ENCODE measurements around the gene TFF3.
A peak's percentile ranks its signal among the peaks of the same experiment; 100 is the strongest.

Gene TFF3

GRCh38 chr21:42309753-42310213, 5.4 kb downstream of the TFF3 start:
- no peak overlapping the region for H2AFZ ChIP-seq (ENCODE audit: low read depth, low read length, severe bottlenecking)
- H3F3A ChIP-seq (ENCODE audit: insufficient read depth): no peaks in the 10 kb centered on the region
- no peaks in the 10 kb centered on the region for H3K27me3 ChIP-seq (ENCODE audit: low read length)
- no peak overlapping the region for H3K9ac ChIP-seq (ENCODE audit: low read length)
- H3K9me2 ChIP-seq (replicated peaks; ENCODE audit: insufficient read depth, low read length): no peaks in the 10 kb centered on the region
- no peak overlapping the region for H3K4me2 ChIP-seq (ENCODE audit: low read depth, low read length, poor library complexity, severe bottlenecking)
- peak; percentile 84 for TF ChIP-seq CTCF (IDR thresholded peaks at IDR 0.05; ENCODE audit: insufficient read depth, low read length, poor library complexity, severe bottlenecking)
- TF ChIP-seq EZH2phosphoT487 (conservative IDR thresholded peaks at IDR 0.05; ENCODE audit: low read length): no peak
- no peaks in the 10 kb centered on the region for H3K36me3 ChIP-seq (ENCODE audit: low read length)
- H3K4me3 ChIP-seq (ENCODE audit: insufficient read depth, low read length, poor library complexity, severe bottlenecking): no peak overlapping the region
- H3K27ac ChIP-seq (ENCODE audit: low read depth, low read length): no peak overlapping the region
- no peaks in the 10 kb centered on the region for H3K9me3 ChIP-seq (ENCODE audit: insufficient read depth, low read length)
- no peaks in the 10 kb centered on the region for H4K20me1 ChIP-seq (ENCODE audit: low read depth, low read length)
- H3K79me2 ChIP-seq (ENCODE audit: insufficient read depth, low read length): no peaks in the 10 kb centered on the region

GRCh38 chr21:42308914-42309752, 6.1 kb downstream of the TFF3 start:
- no peaks in the 10 kb centered on the region for H3K27me3 ChIP-seq (ENCODE audit: low read length)
- no peak overlapping the region for H3K9ac ChIP-seq (ENCODE audit: low read length)
- H3K4me2 ChIP-seq (ENCODE audit: low read depth, low read length, poor library complexity, severe bottlenecking): no peak overlapping the region
- H3K36me3 ChIP-seq (ENCODE audit: low read length): no peaks in the 10 kb centered on the region
- H3K27ac ChIP-seq (ENCODE audit: low read depth, low read length): no peak overlapping the region
- H3F3A ChIP-seq (ENCODE audit: insufficient read depth): no peaks in the 10 kb centered on the region
- no peaks in the 10 kb centered on the region for H3K9me3 ChIP-seq (ENCODE audit: insufficient read depth, low read length)
- H4K20me1 ChIP-seq (ENCODE audit: low read depth, low read length): no peaks in the 10 kb centered on the region
- no peaks in the 10 kb centered on the region for H3K79me2 ChIP-seq (ENCODE audit: insufficient read depth, low read length)
- H3K4me3 ChIP-seq (ENCODE audit: insufficient read depth, low read length, poor library complexity, severe bottlenecking): no peak overlapping the region
- no peak for TF ChIP-seq EZH2phosphoT487 (conservative IDR thresholded peaks at IDR 0.05; ENCODE audit: low read length)
- no peak for TF ChIP-seq CTCF (IDR thresholded peaks at IDR 0.05; ENCODE audit: insufficient read depth, low read length, poor library complexity, severe bottlenecking)
- no peak overlapping the region for H2AFZ ChIP-seq (ENCODE audit: low read depth, low read length, severe bottlenecking)
- H3K9me2 ChIP-seq (replicated peaks; ENCODE audit: insufficient read depth, low read length): no peaks in the 10 kb centered on the region

GRCh38 chr21:42308161-42308913, 6.9 kb downstream of the TFF3 start:
- Histone ChIP-seq H3F3A (ENCODE audit: insufficient read depth) (no peaks in the 10 kb centered on the region), H2AFZ (ENCODE audit: low read depth, low read length, severe bottlenecking) (no peak overlapping the region), H3K27me3 (ENCODE audit: low read length) (no peaks in the 10 kb centered on the region), H3K36me3 (ENCODE audit: low read length) (no peaks in the 10 kb centered on the region), H3K27ac (ENCODE audit: low read depth, low read length) (no peak overlapping the region), H3K4me2 (ENCODE audit: low read depth, low read length, poor library complexity, severe bottlenecking) (no peak overlapping the region), H3K9ac (ENCODE audit: low read length) (no peak overlapping the region), H3K9me3 (ENCODE audit: insufficient read depth, low read length) (no peaks in the 10 kb centered on the region), H3K79me2 (ENCODE audit: insufficient read depth, low read length) (no peaks in the 10 kb centered on the region), H3K9me2 (replicated peaks; ENCODE audit: insufficient read depth, low read length) (no peaks in the 10 kb centered on the region), H4K20me1 (ENCODE audit: low read depth, low read length) (no peaks in the 10 kb centered on the region), H3K4me3 (ENCODE audit: insufficient read depth, low read length, poor library complexity, severe bottlenecking) (no peak overlapping the region)
- TF ChIP-seq EZH2phosphoT487 (conservative IDR thresholded peaks at IDR 0.05; ENCODE audit: low read length) (no peak), CTCF (IDR thresholded peaks at IDR 0.05; ENCODE audit: insufficient read depth, low read length, poor library complexity, severe bottlenecking) (no peak)

Data from SU-DHL-6 (cell line).